CD14-positive monocyte (primary cell): ENCODE data around the gene LRP1B. TPM values are rescaled to one million over a fixed set of nuclear protein-coding genes. Genes with fewer than 3 reads are reported as not detected.

Source experiments
- DNase-seq, 3 donors: peaks; one replicate each; pipeline ENCODE4 v3.0.0-alpha.2; 2011 to 2022
- H2AFZ ChIP-seq: 2 replicates; pipeline ENCODE4 v1.6.0; 2012; ENCODE audit warnings: mild to moderate bottlenecking, low read depth, low read length, inconsistent platforms; ENCODE audit not compliant: insufficient read depth, poor library complexity, severe bottlenecking
- H3K27ac ChIP-seq, 2 donors: 1 replicate in 1 of 2; 2 replicates in 1 of 2; pipeline ENCODE4 v1.5.1; 2012 to 2013; ENCODE audit warnings: low read length in 2 of 2, control low read depth in 1 of 2, inconsistent platforms in 1 of 2, low read depth in 1 of 2, mild to moderate bottlenecking in 1 of 2
- H3K27me3 ChIP-seq, 2 donors: one replicate each; pipeline versions ENCODE4 v1.6.0 to v1.6.1; 2011 to 2013; ENCODE audit warnings: low read length in 2 of 2; ENCODE audit not compliant: control insufficient read depth in 2 of 2, insufficient read depth in 2 of 2
- H3K36me3 ChIP-seq, 2 donors: replicated peaks in 1 of 2; 1 replicate in 1 of 2; 2 replicates in 1 of 2; pipeline versions ENCODE4 v1.5.1 to v1.6.1; 2012 to 2013; ENCODE audit warnings: low read length in 2 of 2, control low read depth in 1 of 2, inconsistent platforms in 1 of 2, mild to moderate bottlenecking in 1 of 2; ENCODE audit not compliant: insufficient read depth in 2 of 2, control insufficient read depth in 1 of 2
- H3K4me1 ChIP-seq, 2 donors: 1 replicate in 1 of 2; 2 replicates in 1 of 2; pipeline versions ENCODE4 v1.5.1 to v1.6.1; 2012 to 2013; ENCODE audit warnings: low read length in 2 of 2, control low read depth in 1 of 2, inconsistent platforms in 1 of 2, mild to moderate bottlenecking in 1 of 2, moderate library complexity in 1 of 2; ENCODE audit not compliant: insufficient read depth in 2 of 2, control insufficient read depth in 1 of 2
- H3K4me2 ChIP-seq: replicated peaks from 2 replicates; pipeline ENCODE3; 2012; ENCODE audit warnings: low read length, moderate library complexity, mild to moderate bottlenecking; ENCODE audit not compliant: poor library complexity, severe bottlenecking; ENCODE audit errors: extremely low read depth
- H3K4me3 ChIP-seq, 3 experiments: fragments of 200-600 bp in 1 of 3; sonication (generic) in 1 of 3; replicated peaks in 1 of 3; 1 replicate in 2 of 3; 2 replicates in 1 of 3; pipeline ENCODE4 v1.5.1; 2011 to 2013; ENCODE audit warnings: low read length in 3 of 3, mild to moderate bottlenecking in 3 of 3, control low read depth in 2 of 3, low read depth in 2 of 3, inconsistent platforms in 1 of 3, moderate library complexity in 1 of 3
- H3K79me2 ChIP-seq: 2 replicates; pipeline ENCODE4 v1.6.0; 2012; ENCODE audit warnings: mild to moderate bottlenecking, control low read depth, inconsistent platforms, low read length, moderate library complexity; ENCODE audit not compliant: insufficient read depth
- H3K9ac ChIP-seq: 2 replicates; pipeline ENCODE4 v1.6.0; 2017; ENCODE audit warnings: low read length, mild to moderate bottlenecking; ENCODE audit not compliant: insufficient read depth, poor library complexity, severe bottlenecking
- H3K9me3 ChIP-seq, 2 donors: replicated peaks in 1 of 2; 1 replicate in 1 of 2; 2 replicates in 1 of 2; pipeline versions ENCODE4 v1.5.1 to v1.6.1; 2012 to 2013; ENCODE audit warnings: low read length in 2 of 2, control low read depth in 1 of 2; ENCODE audit not compliant: control insufficient read depth in 1 of 2, insufficient read depth in 1 of 2
- H4K20me1 ChIP-seq: 2 replicates; pipeline ENCODE4 v1.6.0; 2012; ENCODE audit warnings: mild to moderate bottlenecking, low read length, control low read depth, moderate library complexity; ENCODE audit not compliant: insufficient read depth
- H3K27ac Mint-ChIP-seq, 7 donors: one replicate each; pipeline ENCODE4 v1.8.0; 2020; ENCODE audit warnings: mild to moderate bottlenecking in 7 of 7, mixed read lengths in 7 of 7, moderate library complexity in 6 of 7, inconsistent platforms in 2 of 7
- H3K27me3 Mint-ChIP-seq, 3 donors: one replicate each; pipeline ENCODE4 v1.8.0; 2021 to 2022; ENCODE audit warnings: low read depth in 3 of 3, mild to moderate bottlenecking in 3 of 3, mixed read lengths in 3 of 3, moderate library complexity in 3 of 3, inconsistent platforms in 1 of 3
- H3K36me3 Mint-ChIP-seq, 2 donors: one replicate each; pipeline ENCODE4 v1.8.0; 2020; ENCODE audit warnings: mixed read lengths in 2 of 2, inconsistent platforms in 1 of 2, mild to moderate bottlenecking in 1 of 2
- H3K4me1 Mint-ChIP-seq: one replicate; pipeline ENCODE4 v1.8.0; 2020; ENCODE audit warnings: mild to moderate bottlenecking, mixed read lengths
- H3K4me3 Mint-ChIP-seq, 2 donors: one replicate each; pipeline ENCODE4 v1.8.0; 2020; ENCODE audit warnings: mild to moderate bottlenecking in 2 of 2, mixed read lengths in 2 of 2, moderate library complexity in 1 of 2
- H3K9me3 Mint-ChIP-seq, 7 donors: one replicate each; pipeline ENCODE4 v1.8.0; 2020 to 2022; ENCODE audit warnings: mixed read lengths in 7 of 7, mild to moderate bottlenecking in 6 of 7, moderate library complexity in 6 of 7, inconsistent platforms in 2 of 7
- CTCF ChIP-seq: fragments of 200-600 bp; IDR thresholded peaks from one replicate; pipeline ENCODE4 v1.8.0; 2022; ENCODE audit warnings: antibody characterized with exemption, mild to moderate bottlenecking
- WGBS: methylation state at CpG from one replicate; pipeline ENCODE4 v1.1.5; 2013; ENCODE audit warnings: missing lambda C conversion rate; ENCODE audit not compliant: insufficient coverage; 5-methylcytosine and 5-hydroxymethylcytosine counted together
- intact Hi-C, 2 donors: fragments of 100-400 bp; cut with micrococcal nuclease; formaldehyde crosslinking; loops; one replicate each; pipeline versions ENCODE4 v1.15.0 to v1.15.1; 2023
- polyA plus RNA-seq, 3 donors: library from polyadenylated mRNA; depleted of rRNA in 1 of 3; unstranded in 2 of 3; stranded (reverse) in 1 of 3; fragments of 300-500 nt in 2 of 3; fragments of >200 nt in 1 of 3; fragmentation: Illumina TruSeq in 2 of 3; gene quantifications; 1 replicate in 2 of 3; 2 replicates in 1 of 3; pipeline ENCODE4 v1.2.3, GENCODE V29; 2012 to 2021

LRP1B gene
- polyA plus RNA-seq, 3 donors, result not detected

- Mint-ChIP-seq H3K27me3 (peaks cover 0 to 2% (median 1%) of the 10 kb centered on the region in 3 donors), H3K9me3 (peaks cover 0 to 1% (median 0%) of the 10 kb centered on the region in 7 donors), H3K4me1 (no peaks in the 10 kb centered on the region), H3K4me3 (no peak overlapping the region), H3K27ac (no peak overlapping the region), H3K36me3 (no peaks in the 10 kb centered on the region)
- no peak overlapping the region for H3K4me3 ChIP-seq
- no peak overlapping the region for H3K9ac ChIP-seq
- no peak for DNase-seq
- WGBS, result 91% methylated on average over 5 of the region's 5 CpGs
- H2AFZ ChIP-seq, result no peak overlapping the region
- no peaks in the 10 kb centered on the region for H3K27me3 ChIP-seq
- intact Hi-C loops, result no loop called here
- no peak overlapping the region for H3K27ac ChIP-seq
- H3K4me2 ChIP-seq, result no peak overlapping the region
- H3K9me3 ChIP-seq, result peaks cover 0 to 2% of the 10 kb centered on the region in 2 donors
- H3K36me3 ChIP-seq, result no peaks in the 10 kb centered on the region
- no peaks in the 10 kb centered on the region for H4K20me1 ChIP-seq
- H3K4me1 ChIP-seq, result no peaks in the 10 kb centered on the region
- TF ChIP-seq CTCF, result no peak
- H3K79me2 ChIP-seq, result no peaks in the 10 kb centered on the region
These were observed 1247.9 kb downstream of the LRP1B start for GRCh38 chr2:140882671-140883620.

- WGBS, result no CpG with 5 or more reads among the region's 1 CpG
- TF ChIP-seq CTCF, result no peak
- Histone ChIP-seq H3K4me1 (no peaks in the 10 kb centered on the region), H3K27me3 (no peaks in the 10 kb centered on the region), H3K36me3 (no peaks in the 10 kb centered on the region), H3K4me3 (no peak overlapping the region), H2AFZ (no peak overlapping the region), H4K20me1 (no peaks in the 10 kb centered on the region), H3K27ac (no peak overlapping the region), H3K4me2 (no peak overlapping the region), H3K9me3 (peaks cover 8 to 9% of the 10 kb centered on the region in 2 donors), H3K79me2 (no peaks in the 10 kb centered on the region), H3K9ac (no peak overlapping the region)
- DNase-seq, result no peak
- H3K36me3 Mint-ChIP-seq, result no peaks in the 10 kb centered on the region
- H3K4me1 Mint-ChIP-seq, result no peaks in the 10 kb centered on the region
- no peak overlapping the region for H3K4me3 Mint-ChIP-seq
- no peak overlapping the region for H3K27ac Mint-ChIP-seq
- peaks cover 0 to 4% (median 1%) of the 10 kb centered on the region in 7 donors for H3K9me3 Mint-ChIP-seq
- intact Hi-C loops, result no loop called here
- H3K27me3 Mint-ChIP-seq, result peaks cover 0 to 2% (median 1%) of the 10 kb centered on the region in 3 donors
These were observed 1250.2 kb downstream of the LRP1B start for GRCh38 chr2:140880573-140880972.
